Keratinocyte (primary cell): ENCODE measurements around the gene PRLR. TPM values are rescaled to one million over a fixed set of nuclear protein-coding genes. Genes with fewer than 3 reads are reported as not detected.

ENCODE experiments used
- DNase-seq: peaks from one replicate; pipeline ENCODE4 v3.0.0-alpha.2; 2011; ENCODE audit warnings: low read depth, missing footprints, low spot score
- FAIRE-seq: peaks from 2 replicates; lab custom pipeline; 2011; peaks lifted over from hg19 to GRCh38; lab: Jason Lieb, UNC
- H2AFZ ChIP-seq: 2 replicates; pipeline ENCODE4 v1.6.0; 2012; ENCODE audit warnings: low read length, control low read depth, inconsistent platforms; ENCODE audit not compliant: control insufficient read depth
- H3K27ac ChIP-seq: 2 replicates; pipeline ENCODE4 v1.5.1; 2011; ENCODE audit warnings: low read length; ENCODE audit not compliant: control insufficient read depth, insufficient read depth
- H3K27me3 ChIP-seq: 3 replicates; pipeline ENCODE4 v1.6.0; 2011; ENCODE audit warnings: low read length; ENCODE audit not compliant: control insufficient read depth, insufficient read depth; ENCODE audit errors: extremely low read depth
- H3K36me3 ChIP-seq, 2 experiments: 2 replicates in 1 of 2; 3 replicates in 1 of 2; pipeline ENCODE4 v1.5.1; 2011; ENCODE audit warnings: low read length in 2 of 2, mild to moderate bottlenecking in 1 of 2; ENCODE audit not compliant: control insufficient read depth in 2 of 2, insufficient read depth in 2 of 2; ENCODE audit errors: extremely low read depth in 1 of 2
- H3K4me1 ChIP-seq: 3 replicates; pipeline ENCODE4 v1.5.1; 2011; ENCODE audit warnings: low read length; ENCODE audit not compliant: control insufficient read depth, insufficient read depth; ENCODE audit errors: extremely low read depth
- H3K4me2 ChIP-seq: 3 replicates; pipeline ENCODE4 v1.6.0; 2011; ENCODE audit warnings: low read depth, low read length; ENCODE audit not compliant: control insufficient read depth, insufficient read depth; ENCODE audit errors: extremely low read depth
- H3K4me3 ChIP-seq, 3 experiments: fragments of 200-600 bp in 1 of 3; sonication (generic) in 1 of 3; 2 replicates in 2 of 3; 3 replicates in 1 of 3; pipeline ENCODE4 v1.5.1; 2011 to 2016; ENCODE audit warnings: low read length in 3 of 3, mild to moderate bottlenecking in 3 of 3, control low read depth in 2 of 3, inconsistent platforms in 1 of 3, low read depth in 1 of 3, mixed read lengths in 1 of 3, mixed run types in 1 of 3, moderate library complexity in 1 of 3; ENCODE audit not compliant: control insufficient read depth in 2 of 3, insufficient read depth in 2 of 3; ENCODE audit errors: extremely low read depth in 1 of 3
- H3K79me2 ChIP-seq: 2 replicates; pipeline ENCODE4 v1.6.0; 2012; ENCODE audit warnings: low read length; ENCODE audit not compliant: control insufficient read depth, insufficient read depth
- H3K9ac ChIP-seq: 3 replicates; pipeline ENCODE4 v1.6.0; 2011; ENCODE audit warnings: low read length; ENCODE audit not compliant: control insufficient read depth, insufficient read depth; ENCODE audit errors: extremely low read depth
- H3K9me1 ChIP-seq: 3 replicates; pipeline ENCODE4 v1.6.0; 2011; ENCODE audit warnings: low read length; ENCODE audit not compliant: control insufficient read depth, insufficient read depth; ENCODE audit errors: extremely low read depth
- H3K9me3 ChIP-seq: 2 replicates; pipeline ENCODE4 v1.5.1; 2012; ENCODE audit warnings: low read depth, low read length; ENCODE audit not compliant: control insufficient read depth
- H4K20me1 ChIP-seq: 3 replicates; pipeline ENCODE4 v1.6.0; 2011; ENCODE audit warnings: low read length; ENCODE audit not compliant: control insufficient read depth, insufficient read depth; ENCODE audit errors: extremely low read depth
- CTCF ChIP-seq, 3 experiments: IDR thresholded peaks in 1 of 3; conservative IDR thresholded peaks in 1 of 3; optimal IDR thresholded peaks in 1 of 3; 2 replicates in 2 of 3; 3 replicates in 1 of 3; pipeline versions ENCODE3 to v1.5.1; 2011; ENCODE audit warnings: low read length in 3 of 3, mild to moderate bottlenecking in 3 of 3, moderate library complexity in 2 of 3, control low read depth in 1 of 3, inconsistent platforms in 1 of 3; ENCODE audit not compliant: insufficient read depth in 2 of 3; ENCODE audit errors: extremely low read depth in 1 of 3
- EZH2 ChIP-seq: IDR thresholded peaks from one replicate; pipeline ENCODE4 v1.6.1; 2012; ENCODE audit warnings: inconsistent platforms, mild to moderate bottlenecking, low read length, moderate library complexity
- dilution Hi-C: fragments of 300-500 bp; cut with MboI; formaldehyde crosslinking; loops from one replicate; pipeline ENCODE4 v1.7.0; 2020; ENCODE audit warnings: low sequenced_read_pairs; ENCODE audit not compliant: extremely low pct_ligation_motif_present
- polyA plus RNA-seq, 5 experiments: library from polyadenylated mRNA; depleted of rRNA in 3 of 5; stranded (reverse) in 3 of 5; stranded (forward) in 1 of 5; unstranded in 1 of 5; fragments of >200 nt; gene quantifications; 1 replicate in 1 of 5; 2 replicates in 3 of 5; 3 replicates in 1 of 5; pipeline versions ENCODE4 v1.2.1 to v1.2.3, GENCODE V29; 2011 to 2012; ENCODE audit warnings: missing spikeins in 2 of 5, low read depth in 1 of 5, low replicate concordance in 1 of 5

The PRLR gene
- polyA plus RNA-seq, 1 donor (not counting 4 experiments of a cell fraction or from before 2014, with no cell fraction given): 0.04 TPM

GRCh38 chr5:35201291-35201690, 29.0 kb downstream of the PRLR start:
- Histone ChIP-seq H3K9ac (no peak overlapping the region), H3K36me3 (no peaks in the 10 kb centered on the region), H4K20me1 (no peaks in the 10 kb centered on the region), H3K9me1 (no peaks in the 10 kb centered on the region), H3K4me3 (no peak overlapping the region), H3K27me3 (no peaks in the 10 kb centered on the region), H3K9me3 (no peaks in the 10 kb centered on the region), H3K27ac (no peak overlapping the region), H3K79me2 (no peaks in the 10 kb centered on the region), H3K4me1 (peaks cover 3% of the 10 kb centered on the region), H3K4me2 (no peak overlapping the region), H2AFZ (no peak overlapping the region)
- FAIRE-seq: no peak
- dilution Hi-C loops: no loop called here
- DNase-seq: no peak
- no peak for TF ChIP-seq EZH2
- no peak for TF ChIP-seq CTCF (optimal IDR thresholded peaks at IDR 0.05 in 1 of 3, IDR thresholded peaks at IDR 0.05 in 1 of 3, conservative IDR thresholded peaks at IDR 0.05 in 1 of 3; ENCODE audit: extremely low read depth in 1 of 3, insufficient read depth in 2 of 3, low read length in 3 of 3)

GRCh38 chr5:35199886-35200285, 30.4 kb downstream of the PRLR start:
- Histone ChIP-seq H3K9ac (no peak overlapping the region), H3K4me1 (peaks cover 3% of the 10 kb centered on the region), H3K79me2 (no peaks in the 10 kb centered on the region), H3K27me3 (no peaks in the 10 kb centered on the region), H3K27ac (no peak overlapping the region), H4K20me1 (no peaks in the 10 kb centered on the region), H3K9me1 (no peaks in the 10 kb centered on the region), H3K4me3 (no peak overlapping the region), H2AFZ (no peak overlapping the region), H3K4me2 (no peak overlapping the region), H3K36me3 (no peaks in the 10 kb centered on the region), H3K9me3 (no peaks in the 10 kb centered on the region)
- DNase-seq (no peak), FAIRE-seq (no peak)
- dilution Hi-C loops: no loop called here
- TF ChIP-seq CTCF (optimal IDR thresholded peaks at IDR 0.05 in 1 of 3, IDR thresholded peaks at IDR 0.05 in 1 of 3, conservative IDR thresholded peaks at IDR 0.05 in 1 of 3; ENCODE audit: extremely low read depth in 1 of 3, insufficient read depth in 2 of 3, low read length in 3 of 3): no peak
- TF ChIP-seq EZH2: no peak
